ENCODE measurements around the gene HADHA. TPM values are rescaled to one million over a fixed set of nuclear protein-coding genes. Genes with fewer than 3 reads are reported as not detected.
A peak's percentile ranks its signal among the peaks of the same experiment; 100 is the strongest.

HADHA gene
- total RNA-seq, 1 donor from 2014 or later, result 139 TPM

- Histone ChIP-seq H3K4me2 (ENCODE audit: low read length) (no peak overlapping the region), H2AFZ (ENCODE audit: low read depth, low read length) (no peak overlapping the region), H4K20me1 (ENCODE audit: insufficient read depth, low read length) (no peaks in the 10 kb centered on the region), H3K4me1 (ENCODE audit: insufficient read depth, low read length) (no peaks in the 10 kb centered on the region), H3K27ac (ENCODE audit: low read depth, low read length) (no peak overlapping the region), H3K4me3 (ENCODE audit: insufficient read depth, low read depth, low read length) (no peak overlapping the region), H3K27me3 (ENCODE audit: insufficient read depth, low read length) (no peaks in the 10 kb centered on the region), H3K9me3 (ENCODE audit: insufficient read depth, low read depth, low read length) (no peaks in the 10 kb centered on the region), H3K79me2 (ENCODE audit: insufficient read depth, low read length) (no peaks in the 10 kb centered on the region), H3K9ac (ENCODE audit: low read length) (no peak overlapping the region), H3K36me3 (ENCODE audit: insufficient read depth, low read length) (peaks cover 55% of the 10 kb centered on the region)
- TF ChIP-seq CTCF (IDR thresholded peaks at IDR 0.05; ENCODE audit: insufficient read depth, low read depth, low read length), result no peak
- H3K9me3 Mint-ChIP-seq (ENCODE audit: unreplicated experiment), result no peaks in the 10 kb centered on the region
- no peaks in the 10 kb centered on the region for H3K4me1 Mint-ChIP-seq (ENCODE audit: low read depth, unreplicated experiment)
- H3K4me3 Mint-ChIP-seq (ENCODE audit: unreplicated experiment), result no peak overlapping the region
- peaks cover 27% of the 10 kb centered on the region for H3K36me3 Mint-ChIP-seq (ENCODE audit: low read depth, unreplicated experiment)
- DNase-seq (ENCODE audit: low read depth) (no peak), FAIRE-seq (no peak)
- H3K27me3 Mint-ChIP-seq (ENCODE audit: low read depth, unreplicated experiment), result no peaks in the 10 kb centered on the region
- no peak overlapping the region for H3K27ac Mint-ChIP-seq (ENCODE audit: unreplicated experiment)
Measured at GRCh38 chr2:26196683-26197418, 47.6 kb downstream of the HADHA start.

DNA sequence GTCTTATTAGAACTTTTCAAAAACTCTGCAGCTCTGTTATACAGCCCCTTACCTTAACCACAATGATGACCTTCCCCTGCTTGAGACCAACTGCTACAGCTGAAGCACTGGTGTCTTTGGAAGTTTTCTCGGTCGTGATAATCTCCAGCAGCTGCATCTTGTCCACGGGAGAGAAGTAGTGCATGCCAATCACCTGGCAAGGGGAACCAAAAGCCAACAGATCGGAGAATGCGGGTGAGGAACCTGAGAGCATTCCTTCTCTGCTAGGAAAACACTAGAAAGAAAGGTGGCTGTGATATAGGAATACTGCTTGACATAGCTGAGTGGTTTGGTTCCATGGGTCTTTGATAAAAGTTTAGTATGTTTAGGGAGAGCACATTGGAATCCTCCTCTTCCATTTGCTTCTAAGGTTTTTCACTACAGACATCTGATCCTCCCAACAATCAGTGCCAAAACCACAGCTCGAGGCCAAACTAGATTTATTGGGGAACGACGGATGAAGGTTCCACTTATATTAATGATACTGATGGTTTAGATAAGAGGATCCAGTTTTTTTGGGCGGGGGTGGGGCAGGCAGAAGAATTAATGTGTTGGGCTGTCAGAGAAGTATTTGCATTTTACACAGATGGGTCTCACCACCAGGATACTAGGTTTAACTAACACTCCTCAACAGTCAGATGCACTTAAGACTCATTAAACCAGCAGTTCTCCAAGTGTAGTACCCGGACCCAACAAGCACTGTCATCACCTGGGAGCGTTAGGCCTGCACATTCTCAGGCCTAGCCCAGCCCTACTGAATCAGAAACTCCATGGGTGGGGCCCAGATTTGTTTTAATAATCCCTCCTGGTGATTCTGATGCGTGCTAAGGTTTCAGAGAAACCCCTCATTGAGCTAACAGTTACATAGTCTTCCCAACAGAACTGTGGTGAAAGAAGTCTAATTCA is 49.1 kb downstream of the HADHA start:
- H3K36me3 Mint-ChIP-seq (ENCODE audit: low read depth, unreplicated experiment), result peaks cover 31% of the 10 kb centered on the region
- DNase-seq (ENCODE audit: low read depth), result peak; percentile 32

More for the DNA sequence above, 49.1 kb downstream of the HADHA start:
- Histone ChIP-seq H3K36me3 (ENCODE audit: insufficient read depth, low read length) (peaks cover 56% of the 10 kb centered on the region), H3K9me3 (ENCODE audit: insufficient read depth, low read depth, low read length) (no peaks in the 10 kb centered on the region), H3K4me2 (ENCODE audit: low read length) (no peak overlapping the region), H3K79me2 (ENCODE audit: insufficient read depth, low read length) (no peaks in the 10 kb centered on the region), H2AFZ (ENCODE audit: low read depth, low read length) (no peak overlapping the region), H4K20me1 (ENCODE audit: insufficient read depth, low read length) (no peaks in the 10 kb centered on the region), H3K27ac (ENCODE audit: low read depth, low read length) (no peak overlapping the region), H3K9ac (ENCODE audit: low read length) (no peak overlapping the region), H3K4me1 (ENCODE audit: insufficient read depth, low read length) (no peaks in the 10 kb centered on the region), H3K27me3 (ENCODE audit: insufficient read depth, low read length) (no peaks in the 10 kb centered on the region), H3K4me3 (ENCODE audit: insufficient read depth, low read depth, low read length) (no peak overlapping the region)
- H3K4me3 Mint-ChIP-seq (ENCODE audit: unreplicated experiment), result no peak overlapping the region
- no peak for FAIRE-seq
- H3K9me3 Mint-ChIP-seq (ENCODE audit: unreplicated experiment), result no peaks in the 10 kb centered on the region
- no peaks in the 10 kb centered on the region for H3K27me3 Mint-ChIP-seq (ENCODE audit: low read depth, unreplicated experiment)
- peak overlapping the region; percentile 10 for H3K27ac Mint-ChIP-seq (ENCODE audit: unreplicated experiment)
- TF ChIP-seq EZH2 (IDR thresholded peaks at IDR 0.05; ENCODE audit: insufficient read depth, low read length), result no peak
- TF ChIP-seq CTCF (IDR thresholded peaks at IDR 0.05; ENCODE audit: insufficient read depth, low read depth, low read length), result no peak
- H3K4me1 Mint-ChIP-seq (ENCODE audit: low read depth, unreplicated experiment), result no peaks in the 10 kb centered on the region

Measured in astrocyte (in vitro differentiated cells and primary cell).